ENCODE data around the gene EAF2.
A peak's percentile ranks its signal among the peaks of the same experiment; 100 is the strongest.
"Not testable (repeated sequence)": the region's sequence is repeated elsewhere in the genome, so short reads cannot be mapped to it uniquely, and the experiment has no call there.

The EAF2 gene

DNA sequence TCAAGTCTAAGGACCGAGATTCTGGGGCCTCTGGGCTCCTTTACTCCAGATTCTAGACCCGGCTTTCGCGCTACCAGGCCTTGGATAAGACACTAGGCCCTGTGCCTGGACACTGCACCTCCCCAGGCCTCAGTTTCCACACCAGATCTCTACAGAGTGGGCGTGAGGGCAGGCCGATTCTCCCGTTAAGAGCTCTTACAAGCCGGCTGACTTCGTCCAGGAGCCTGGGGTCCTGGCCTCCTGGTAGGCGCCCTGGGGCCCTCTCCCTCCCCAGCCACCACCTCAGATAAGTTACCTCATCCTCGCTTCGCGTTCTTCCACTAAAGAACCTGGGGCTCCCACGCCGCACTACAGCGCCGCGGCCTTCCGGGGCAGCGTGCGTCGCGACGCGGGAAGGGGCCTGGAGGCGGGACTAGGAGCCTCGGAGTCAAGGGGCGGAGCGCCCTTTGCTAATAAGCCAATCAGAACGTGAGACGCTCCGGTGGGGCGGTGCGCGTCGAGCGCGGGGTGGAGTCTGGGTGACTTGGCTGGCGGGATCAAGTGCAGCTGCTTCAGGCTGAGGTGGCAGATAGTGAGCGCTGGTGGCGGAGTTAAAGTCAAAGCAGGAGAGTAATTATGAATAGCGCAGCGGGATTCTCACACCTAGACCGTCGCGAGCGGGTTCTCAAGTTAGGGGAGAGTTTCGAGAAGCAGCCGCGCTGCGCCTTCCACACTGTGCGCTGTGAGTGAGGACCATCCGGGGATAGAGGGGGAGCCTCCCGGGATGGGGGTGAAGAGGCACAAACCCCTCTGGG is at the start of gene EAF2, which contains the start of gene IQCB1:
Gene EAF2, plus strand, starts transcription at position 539 of the 794 bp plus-strand sequence. Its CDS starts 77 bp downstream, at position 616.
Gene IQCB1, minus strand, starts transcription at position 390 of the 794 bp plus-strand sequence. CDS start 6,100 bp downstream, outside the sequence.
- peak; percentile 98 to 99 for DNase-seq

DNA sequence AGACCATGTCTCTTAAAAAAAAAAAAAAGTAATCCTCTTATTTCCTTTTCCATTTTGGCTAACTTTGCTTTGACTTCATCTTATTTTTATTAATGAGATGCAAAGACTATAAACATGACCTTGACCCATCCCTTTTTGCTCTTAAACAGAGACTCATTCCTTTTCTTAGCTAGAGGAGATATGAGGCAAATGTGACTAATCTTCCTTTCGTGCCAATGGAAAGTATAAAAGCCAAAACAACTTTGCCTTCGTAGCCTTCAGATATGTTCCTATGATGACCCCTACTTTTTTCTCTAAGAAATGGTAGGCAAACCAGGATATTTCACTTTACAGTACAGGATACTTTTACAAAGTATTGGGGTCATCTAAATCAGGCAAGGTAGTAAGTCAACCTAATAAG is 48.5 kb upstream of the EAF2 start:
- no peak for DNase-seq

DNA sequence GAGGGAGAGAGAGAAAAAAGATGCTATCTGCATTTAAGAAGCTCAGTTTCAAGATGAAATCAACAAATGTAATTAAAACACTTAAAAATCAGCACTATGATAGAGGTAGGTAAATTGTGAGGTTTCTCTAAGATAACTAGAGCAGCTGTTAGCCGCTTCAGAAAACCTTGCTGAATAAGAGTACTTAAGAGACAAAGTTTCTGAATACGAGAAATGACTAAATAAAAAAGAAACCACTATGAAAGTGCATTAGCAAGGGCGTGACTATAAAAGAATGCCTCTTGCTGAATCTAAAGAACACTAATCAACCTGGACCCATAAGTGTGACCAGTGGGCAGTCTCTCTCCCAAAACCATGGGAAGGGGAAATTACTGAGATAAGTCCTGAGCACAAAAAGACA is 41.9 kb upstream of the EAF2 start:
- no peak for DNase-seq

- no peak for DNase-seq
These were observed 40.6 kb upstream of the EAF2 start for GRCh38 chr3:121794264-121794983.

DNA sequence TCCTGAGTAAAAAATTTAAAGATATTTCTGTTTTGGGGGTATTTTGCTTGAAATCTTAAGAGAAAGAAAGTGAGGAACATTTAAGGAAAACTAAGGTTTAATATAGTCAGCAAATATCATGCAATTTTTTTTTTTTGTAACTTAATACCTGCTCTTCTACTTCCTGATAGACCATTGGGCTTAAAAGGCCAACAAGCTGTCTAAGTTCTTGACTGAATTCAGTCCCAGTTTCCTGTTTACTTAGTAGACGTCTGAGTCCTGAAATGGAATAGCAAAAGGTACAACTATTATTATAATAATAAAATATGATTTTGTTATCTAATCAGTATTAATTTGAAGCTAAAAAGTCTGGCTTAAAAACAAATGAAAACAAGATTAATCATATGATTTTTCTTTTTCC is 38.0 kb upstream of the EAF2 start:
- DNase-seq = no peak

GRCh38 chr3:121800906-121801305 is 34.1 kb upstream of the EAF2 start:
- DNase-seq = no peak

GRCh38 chr3:121803771-121804320 is 31.2 kb upstream of the EAF2 start:
- DNase-seq = no peak

GRCh38 chr3:121809249-121809648 is 25.8 kb upstream of the EAF2 start:
- DNase-seq = no peak

- no peak for DNase-seq
These were observed 17.3 kb upstream of the EAF2 start for GRCh38 chr3:121817753-121818152.

GRCh38 chr3:121818578-121818977 is 16.4 kb upstream of the EAF2 start:
- no peak for DNase-seq

GRCh38 chr3:121819236-121819635 is 15.8 kb upstream of the EAF2 start:
- DNase-seq = no peak

GRCh38 chr3:121821421-121822199 is 13.4 kb upstream of the EAF2 start:
- no peak for DNase-seq

GRCh38 chr3:121822973-121823372 is 12.0 kb upstream of the EAF2 start:
- no peak for DNase-seq

DNA sequence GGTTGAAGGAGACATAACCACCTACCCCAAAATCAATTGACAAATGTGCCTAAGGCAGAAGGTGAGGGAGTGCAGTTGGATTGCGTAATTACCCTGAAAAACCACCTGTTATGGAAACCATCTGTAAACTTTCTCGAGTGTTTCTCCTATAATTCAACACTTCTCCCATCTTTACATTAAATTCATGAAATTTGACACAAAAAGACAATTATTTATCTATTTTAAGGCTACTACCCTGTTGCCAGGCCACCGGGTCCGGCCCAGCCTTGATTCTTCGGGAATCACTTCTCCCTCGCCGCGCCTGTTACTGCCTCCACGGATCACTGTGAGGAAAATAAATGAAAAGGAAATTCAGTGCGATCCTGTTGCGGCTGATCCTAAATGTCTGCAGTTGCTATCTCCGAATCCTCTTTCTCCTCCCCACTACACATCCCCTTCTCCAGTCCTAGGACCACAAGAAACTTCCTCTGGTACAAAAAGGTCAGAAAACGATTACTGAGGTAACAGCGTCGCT is 795 bp upstream of the EAF2 start:
- peak in 1 of 2 experiments; percentile 20 for DNase-seq

DNA sequence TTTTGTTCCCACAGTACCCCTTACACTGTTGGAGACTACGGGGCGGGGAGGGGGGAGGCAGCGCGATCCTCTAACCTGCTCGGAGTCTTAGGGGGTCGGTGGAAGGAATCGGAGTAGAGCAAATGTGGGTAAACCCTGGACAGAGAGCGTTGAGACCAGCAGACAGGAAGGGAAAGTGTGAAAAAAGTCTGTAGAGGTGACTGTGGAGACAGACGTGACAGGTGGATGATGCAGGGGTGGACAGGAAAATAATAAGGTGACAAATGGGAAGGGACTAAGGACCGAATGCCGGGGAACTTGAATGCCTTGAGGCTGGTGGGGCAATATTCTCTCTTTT is 424 bp downstream of the EAF2 start:
- peak in 1 of 2 experiments; percentile 60 for DNase-seq

- no peak for DNase-seq
These were observed 1.1 kb downstream of the EAF2 start for GRCh38 chr3:121836064-121836463.

DNA sequence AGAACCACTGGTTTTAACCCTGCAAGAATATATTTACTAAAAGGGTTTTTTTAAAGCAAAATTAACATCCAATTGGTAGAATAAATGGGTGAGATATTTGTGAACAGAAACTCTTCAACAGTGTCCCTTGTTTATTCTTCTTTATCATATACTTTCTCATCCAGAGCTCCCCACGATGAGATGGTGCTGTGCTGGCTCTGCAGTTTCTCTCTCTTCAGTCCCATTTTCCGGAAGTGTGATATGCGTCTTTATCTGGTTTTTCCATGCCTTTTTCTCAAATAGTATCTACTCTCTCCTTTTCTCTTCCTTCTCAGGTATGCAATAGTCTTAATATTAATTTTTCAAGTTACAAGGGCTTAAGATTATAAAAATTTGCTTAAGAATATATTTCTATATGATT is 1.5 kb downstream of the EAF2 start:
- no peak for DNase-seq

GRCh38 chr3:121839962-121840361 is 5.0 kb downstream of the EAF2 start:
- DNase-seq = no peak

GRCh38 chr3:121844892-121845291 is 9.9 kb downstream of the EAF2 start:
- no peak for DNase-seq

- DNase-seq = no peak
These were observed 17.2 kb downstream of the EAF2 start for GRCh38 chr3:121852256-121852655.

- peak in 1 of 2 experiments; percentile 16 for DNase-seq
These were observed 20.5 kb downstream of the EAF2 start for GRCh38 chr3:121855555-121855954.

DNA sequence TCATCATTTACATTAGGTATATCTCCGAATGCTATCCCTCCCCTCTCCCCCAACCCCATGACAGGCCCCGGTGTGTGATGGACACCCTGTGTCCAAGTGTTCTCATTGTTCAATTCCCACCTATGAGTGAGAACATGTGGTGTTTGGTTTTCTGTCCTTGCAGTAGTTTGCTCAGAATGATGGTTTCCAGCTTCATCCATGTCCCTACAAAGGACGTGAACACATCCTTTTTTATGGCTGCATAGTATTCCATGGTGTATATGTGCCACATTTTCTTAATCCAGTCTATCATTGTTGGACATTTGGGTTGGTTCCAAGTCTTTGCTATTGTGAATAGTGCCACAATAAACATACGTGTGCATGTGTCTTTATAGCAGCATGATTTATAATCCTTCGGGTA is 22.8 kb downstream of the EAF2 start:
- DNase-seq = not testable (repeated sequence)

- DNase-seq = not testable (repeated sequence)
These were observed 28.2 kb downstream of the EAF2 start for GRCh38 chr3:121863247-121863646.
